GM23338 (cell line): Measurements from ENCODE around the gene SLCO4A1. TPM values are rescaled to one million over a fixed set of nuclear protein-coding genes. Genes with fewer than 3 reads are reported as not detected.

Experiments
- ATAC-seq: fragments of 200-7000 bp; cut with Tn5 transposase; 3 replicates; pipeline ENCODE4 v1.9.1; 2020
- DNase-seq: peaks from one replicate; pipeline ENCODE4 v3.0.0-alpha.2; 2015; ENCODE audit warnings: low spot score
- H2AFZ ChIP-seq: fragments of 200-600 bp; sonication (generic); 2 replicates; pipeline ENCODE4 v1.8.0; 2016; ENCODE audit warnings: antibody characterized with exemption, mild to moderate bottlenecking, moderate library complexity
- H3F3A ChIP-seq: fragments of 200-600 bp; sonication (generic); replicated peaks from 2 replicates; pipeline ENCODE4 v1.8.0; 2017; ENCODE audit warnings: antibody characterized with exemption, mixed run types, low read depth
- H3K27ac ChIP-seq: fragments of 200-600 bp; sonication (generic); 2 replicates; pipeline ENCODE4 v1.6.1; 2016; ENCODE audit warnings: low read depth
- H3K27me3 ChIP-seq: fragments of 200-600 bp; sonication (generic); 2 replicates; pipeline ENCODE4 v1.8.0; 2016; ENCODE audit warnings: mild to moderate bottlenecking, mixed run types, moderate library complexity; ENCODE audit not compliant: insufficient read depth
- H3K36me3 ChIP-seq: fragments of 200-600 bp; sonication (generic); 2 replicates; pipeline ENCODE4 v1.8.0; 2016; ENCODE audit warnings: mild to moderate bottlenecking; ENCODE audit not compliant: insufficient read depth
- H3K4me1 ChIP-seq: fragments of 200-600 bp; sonication (generic); 2 replicates; pipeline ENCODE4 v1.8.0; 2016; ENCODE audit warnings: mild to moderate bottlenecking, moderate library complexity; ENCODE audit not compliant: insufficient read depth
- H3K4me2 ChIP-seq: fragments of 200-600 bp; sonication (generic); 2 replicates; pipeline ENCODE4 v1.7.1; 2017; ENCODE audit warnings: mixed run types
- H3K4me3 ChIP-seq: fragments of 200-600 bp; sonication (generic); 2 replicates; pipeline ENCODE4 v1.6.1; 2016; ENCODE audit warnings: mixed run types
- H3K79me2 ChIP-seq: fragments of 200-600 bp; sonication (generic); replicated peaks from 2 replicates; pipeline ENCODE4 v1.8.0; 2017; ENCODE audit warnings: mild to moderate bottlenecking; ENCODE audit not compliant: insufficient read depth
- H3K9me2 ChIP-seq: fragments of 200-600 bp; sonication (generic); 2 replicates; pipeline ENCODE4 v1.8.0; 2017; ENCODE audit not compliant: insufficient read depth
- H4K20me1 ChIP-seq: fragments of 200-600 bp; sonication (generic); replicated peaks from 2 replicates; pipeline ENCODE4 v1.8.0; 2017; ENCODE audit warnings: mild to moderate bottlenecking; ENCODE audit not compliant: insufficient read depth
- H3K27ac Mint-ChIP-seq: 2 replicates; pipeline ENCODE4 v1.8.0; 2020; ENCODE audit warnings: inconsistent platforms, mild to moderate bottlenecking, moderate library complexity, mixed read lengths
- H3K27me3 Mint-ChIP-seq: 3 replicates; pipeline ENCODE4 v1.8.0; 2022; ENCODE audit warnings: low read depth, mild to moderate bottlenecking, moderate library complexity, mixed read lengths, inconsistent platforms; ENCODE audit not compliant: insufficient read depth, poor library complexity
- H3K36me3 Mint-ChIP-seq: 3 replicates; pipeline ENCODE4 v1.8.0; 2021; ENCODE audit warnings: low read depth, mild to moderate bottlenecking, inconsistent platforms, moderate library complexity, mixed read lengths
- H3K4me1 Mint-ChIP-seq: 3 replicates; pipeline ENCODE4 v1.8.0; 2020; ENCODE audit warnings: mild to moderate bottlenecking, inconsistent platforms, mixed read lengths
- H3K4me3 Mint-ChIP-seq: 3 replicates; pipeline ENCODE4 v1.8.0; 2021; ENCODE audit warnings: moderate library complexity, mild to moderate bottlenecking, inconsistent platforms, mixed read lengths
- H3K9me3 Mint-ChIP-seq: 3 replicates; pipeline ENCODE4 v1.8.0; 2020; ENCODE audit warnings: moderate library complexity, mild to moderate bottlenecking, inconsistent platforms, mixed read lengths
- CREB1 ChIP-seq: fragments of 250-450 bp; sonication (Bioruptor Pico); IDR thresholded peaks from 2 replicates; pipeline ENCODE4 v1.5.0; 2020; ENCODE audit warnings: low read depth, mild to moderate bottlenecking, moderate library complexity
- CTCF ChIP-seq, 2 experiments: fragments of 200-600 bp in 1 of 2; sonication (generic) in 1 of 2; conservative IDR thresholded peaks; 2 replicates each; pipeline versions ENCODE4 v1.5.1 to v1.6.1; 2016 to 2017; ENCODE audit warnings: antibody characterized with exemption in 2 of 2, low read depth in 2 of 2, mild to moderate bottlenecking in 2 of 2, moderate library complexity in 1 of 2
- EZH2 ChIP-seq: fragments of 200-600 bp; sonication (generic); IDR thresholded peaks from one replicate; pipeline ENCODE4 v1.8.0; 2017; ENCODE audit warnings: antibody characterized with exemption, mild to moderate bottlenecking, low read depth; ENCODE audit not compliant: unreplicated experiment
- JUNB ChIP-seq: IDR thresholded peaks from one replicate; pipeline ENCODE4 v1.6.1; 2016; ENCODE audit warnings: antibody characterized with exemption; ENCODE audit not compliant: unreplicated experiment
- NANOG ChIP-seq: IDR thresholded peaks from 2 replicates; pipeline ENCODE4 v1.6.1; 2016; ENCODE audit warnings: antibody characterized with exemption, borderline replicate concordance
- POLR2AphosphoS5 ChIP-seq: IDR thresholded peaks from 2 replicates; pipeline ENCODE4 v1.6.1; 2016; ENCODE audit warnings: antibody characterized with exemption, low read depth
- STAT1 ChIP-seq: IDR thresholded peaks from one replicate; pipeline ENCODE4 v1.6.1; 2016; ENCODE audit warnings: antibody characterized with exemption; ENCODE audit not compliant: unreplicated experiment
- ZNF114 ChIP-seq: fragments of 250-450 bp; sonication (Bioruptor Pico); IDR thresholded peaks from 2 replicates; pipeline ENCODE4 v1.5.0; 2020; ENCODE audit warnings: mild to moderate bottlenecking, moderate library complexity
- ZNF331 ChIP-seq: fragments of 250-450 bp; sonication (Bioruptor Pico); IDR thresholded peaks from 2 replicates; pipeline ENCODE4 v1.5.0; 2020; ENCODE audit warnings: low read depth, mild to moderate bottlenecking, moderate library complexity
- polyA plus RNA-seq: library from polyadenylated mRNA; unstranded; fragments of >200 nt; fragmentation: Nextera tagmentation; extraction: Ambion mirVana; gene quantifications from 2 replicates; pipeline ENCODE4 v1.2.1, GENCODE V29; 2016
- total RNA-seq: library from RNA; depleted of rRNA; stranded (reverse); fragments of >200 nt; shearing (Covaris generic); gene quantifications from 2 replicates; pipeline ENCODE4 v1.2.3, GENCODE V29; 2014
- TF ChIP-seq, protein P1 (sequence below): IDR thresholded peaks from one replicate; pipeline ENCODE4 v1.6.1; 2018; ENCODE audit warnings: antibody characterized with exemption; ENCODE audit not compliant: unreplicated experiment
- TF ChIP-seq, protein P2 (sequence below): IDR thresholded peaks from 2 replicates; pipeline ENCODE4 v1.6.1; 2016; ENCODE audit warnings: antibody characterized with exemption

Gene SLCO4A1
- total and polyA plus RNA-seq, 2 experiments from 2014 or later, result 28.5 to 41.6 TPM

GRCh38 chr20:62601172-62601571 lies 41.1 kb upstream of the SLCO4A1 start:
- TF ChIP-seq CTCF (conservative IDR thresholded peaks at IDR 0.05; ENCODE audit: low read depth in 2 of 2), result no peak
- no peak overlapping the region for H2AFZ ChIP-seq
- Mint-ChIP-seq H3K27ac (no peak overlapping the region), H3K36me3 (no peaks in the 10 kb centered on the region; the same call in 2 of the 3 replicates), H3K9me3 (no peaks in the 10 kb centered on the region), H3K4me3 (no peak overlapping the region), H3K4me1 (peaks cover 29% of the 10 kb centered on the region), H3K27me3 (peaks cover 13% of the 10 kb centered on the region)
- H3K79me2 ChIP-seq, result no peaks in the 10 kb centered on the region
- no peak overlapping the region for H3K4me2 ChIP-seq
- no peaks in the 10 kb centered on the region for H3K9me2 ChIP-seq
- DNase-seq, result no peak
- no peak overlapping the region for H3K27ac ChIP-seq
- H4K20me1 ChIP-seq, result no peaks in the 10 kb centered on the region
- H3F3A ChIP-seq, result peaks cover 22% of the 10 kb centered on the region; the same call in 1 of the 2 replicates
- ATAC-seq, result no peak
- peaks cover 14% of the 10 kb centered on the region for H3K4me1 ChIP-seq
- H3K36me3 ChIP-seq, result no peaks in the 10 kb centered on the region
- H3K27me3 ChIP-seq, result no peaks in the 10 kb centered on the region
- no peak overlapping the region for H3K4me3 ChIP-seq

- no peak overlapping the region for H3K27ac Mint-ChIP-seq
- H3F3A ChIP-seq, result peaks cover 23% of the 10 kb centered on the region; the same call in 1 of the 2 replicates
- no peaks in the 10 kb centered on the region; the same call in 2 of the 3 replicates for H3K36me3 Mint-ChIP-seq
- H3K27me3 Mint-ChIP-seq, result peaks cover 13% of the 10 kb centered on the region
- peaks cover 14% of the 10 kb centered on the region for H3K4me1 ChIP-seq
- H3K9me3 Mint-ChIP-seq, result no peaks in the 10 kb centered on the region
- no peaks in the 10 kb centered on the region for H3K9me2 ChIP-seq
- H3K79me2 ChIP-seq, result no peaks in the 10 kb centered on the region
- no peaks in the 10 kb centered on the region for H4K20me1 ChIP-seq
- H3K27ac ChIP-seq, result no peak overlapping the region
- H3K4me3 ChIP-seq, result no peak overlapping the region
- ATAC-seq (no peak), DNase-seq (no peak)
- H3K27me3 ChIP-seq, result no peaks in the 10 kb centered on the region
- H3K4me1 Mint-ChIP-seq, result peaks cover 33% of the 10 kb centered on the region
- no peak overlapping the region for H3K4me2 ChIP-seq
- H3K36me3 ChIP-seq, result no peaks in the 10 kb centered on the region
- no peak overlapping the region for H3K4me3 Mint-ChIP-seq
- no peak overlapping the region for H2AFZ ChIP-seq
- TF ChIP-seq ZNF331 (no peak), ZNF114 (no peak), CREB1 (no peak), NANOG (no peak), POLR2AphosphoS5 (no peak), EZH2 (no peak), JUNB (no peak), STAT1 (no peak)
- TF ChIP-seq, protein P1, sequence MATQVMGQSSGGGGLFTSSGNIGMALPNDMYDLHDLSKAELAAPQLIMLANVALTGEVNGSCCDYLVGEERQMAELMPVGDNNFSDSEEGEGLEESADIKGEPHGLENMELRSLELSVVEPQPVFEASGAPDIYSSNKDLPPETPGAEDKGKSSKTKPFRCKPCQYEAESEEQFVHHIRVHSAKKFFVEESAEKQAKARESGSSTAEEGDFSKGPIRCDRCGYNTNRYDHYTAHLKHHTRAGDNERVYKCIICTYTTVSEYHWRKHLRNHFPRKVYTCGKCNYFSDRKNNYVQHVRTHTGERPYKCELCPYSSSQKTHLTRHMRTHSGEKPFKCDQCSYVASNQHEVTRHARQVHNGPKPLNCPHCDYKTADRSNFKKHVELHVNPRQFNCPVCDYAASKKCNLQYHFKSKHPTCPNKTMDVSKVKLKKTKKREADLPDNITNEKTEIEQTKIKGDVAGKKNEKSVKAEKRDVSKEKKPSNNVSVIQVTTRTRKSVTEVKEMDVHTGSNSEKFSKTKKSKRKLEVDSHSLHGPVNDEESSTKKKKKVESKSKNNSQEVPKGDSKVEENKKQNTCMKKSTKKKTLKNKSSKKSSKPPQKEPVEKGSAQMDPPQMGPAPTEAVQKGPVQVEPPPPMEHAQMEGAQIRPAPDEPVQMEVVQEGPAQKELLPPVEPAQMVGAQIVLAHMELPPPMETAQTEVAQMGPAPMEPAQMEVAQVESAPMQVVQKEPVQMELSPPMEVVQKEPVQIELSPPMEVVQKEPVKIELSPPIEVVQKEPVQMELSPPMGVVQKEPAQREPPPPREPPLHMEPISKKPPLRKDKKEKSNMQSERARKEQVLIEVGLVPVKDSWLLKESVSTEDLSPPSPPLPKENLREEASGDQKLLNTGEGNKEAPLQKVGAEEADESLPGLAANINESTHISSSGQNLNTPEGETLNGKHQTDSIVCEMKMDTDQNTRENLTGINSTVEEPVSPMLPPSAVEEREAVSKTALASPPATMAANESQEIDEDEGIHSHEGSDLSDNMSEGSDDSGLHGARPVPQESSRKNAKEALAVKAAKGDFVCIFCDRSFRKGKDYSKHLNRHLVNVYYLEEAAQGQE, result no peak
- TF ChIP-seq, protein P2, sequence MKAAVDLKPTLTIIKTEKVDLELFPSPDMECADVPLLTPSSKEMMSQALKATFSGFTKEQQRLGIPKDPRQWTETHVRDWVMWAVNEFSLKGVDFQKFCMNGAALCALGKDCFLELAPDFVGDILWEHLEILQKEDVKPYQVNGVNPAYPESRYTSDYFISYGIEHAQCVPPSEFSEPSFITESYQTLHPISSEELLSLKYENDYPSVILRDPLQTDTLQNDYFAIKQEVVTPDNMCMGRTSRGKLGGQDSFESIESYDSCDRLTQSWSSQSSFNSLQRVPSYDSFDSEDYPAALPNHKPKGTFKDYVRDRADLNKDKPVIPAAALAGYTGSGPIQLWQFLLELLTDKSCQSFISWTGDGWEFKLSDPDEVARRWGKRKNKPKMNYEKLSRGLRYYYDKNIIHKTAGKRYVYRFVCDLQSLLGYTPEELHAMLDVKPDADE, result no peak
Measured at GRCh38 chr20:62601714-62602113, 40.6 kb upstream of the SLCO4A1 start.
